SK-N-SH (cell line): ENCODE results near the gene APOOL.

Experiments
- EP300 ChIP-seq, 2 experiments: IDR thresholded peaks; 2 replicates each; pipeline versions ENCODE4 v1.4.0 to v1.6.1; 2012; ENCODE audit warnings: borderline replicate concordance in 1 of 2, low read depth in 1 of 2, low read length in 1 of 2
- FOSL2 ChIP-seq: IDR thresholded peaks from 2 replicates; pipeline ENCODE4 v1.4.0; 2012; ENCODE audit warnings: low read depth, mild to moderate bottlenecking, moderate library complexity, borderline replicate concordance
- FOXM1 ChIP-seq: IDR thresholded peaks from 2 replicates; pipeline ENCODE4 v1.4.0; 2012; ENCODE audit warnings: low read depth, mild to moderate bottlenecking
- JUND ChIP-seq: IDR thresholded peaks from 2 replicates; pipeline ENCODE4 v1.4.0; 2012
- MXI1 ChIP-seq: IDR thresholded peaks from 2 replicates; pipeline ENCODE4 v1.6.1; 2012; ENCODE audit warnings: mild to moderate bottlenecking, low read depth, low read length, improper control_type of control experiment
- SMC3 ChIP-seq: IDR thresholded peaks from 2 replicates; pipeline ENCODE4 v1.6.1; 2012; ENCODE audit warnings: low read depth, low read length, improper control_type of control experiment
- TF ChIP-seq, protein P1 (sequence below): fragments of 200-600 bp; sonication (generic); IDR thresholded peaks from 2 replicates; pipeline ENCODE4 v1.6.1; 2017; ENCODE audit warnings: antibody characterized with exemption, mild to moderate bottlenecking, moderate library complexity
- TF ChIP-seq, protein P2 (sequence below): IDR thresholded peaks from 2 replicates; pipeline ENCODE4 v1.4.0; 2012; ENCODE audit warnings: low read depth

DNA sequence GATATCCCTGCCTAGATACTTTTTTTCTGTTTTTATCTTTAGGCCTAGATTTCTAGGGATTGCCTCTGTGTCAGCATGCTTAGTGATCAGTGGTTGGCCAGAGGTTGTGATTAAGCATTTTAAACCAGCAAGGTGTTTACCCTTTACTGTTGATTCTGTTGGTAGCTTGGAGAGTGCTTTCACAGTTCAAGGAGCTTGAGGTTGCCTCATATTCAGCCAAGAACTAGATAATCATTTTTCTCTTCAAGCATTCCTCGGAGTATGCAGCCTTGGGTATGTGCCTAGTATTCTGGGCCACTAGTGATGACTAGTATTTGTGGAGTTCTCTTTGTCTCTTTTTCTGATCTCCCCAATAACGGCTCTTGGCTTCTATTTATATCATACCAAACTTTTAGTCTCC lies 20.4 kb downstream of the APOOL start:
- TF ChIP-seq MXI1 (no peak), SMC3 (no peak), EP300 (IDR thresholded peaks at IDR 0.05; ENCODE audit: borderline replicate concordance in 1 of 2, low read depth in 1 of 2, low read length in 1 of 2) (no peak), FOSL2 (no peak), JUND (no peak), FOXM1 (no peak)
- TF ChIP-seq, protein P1, sequence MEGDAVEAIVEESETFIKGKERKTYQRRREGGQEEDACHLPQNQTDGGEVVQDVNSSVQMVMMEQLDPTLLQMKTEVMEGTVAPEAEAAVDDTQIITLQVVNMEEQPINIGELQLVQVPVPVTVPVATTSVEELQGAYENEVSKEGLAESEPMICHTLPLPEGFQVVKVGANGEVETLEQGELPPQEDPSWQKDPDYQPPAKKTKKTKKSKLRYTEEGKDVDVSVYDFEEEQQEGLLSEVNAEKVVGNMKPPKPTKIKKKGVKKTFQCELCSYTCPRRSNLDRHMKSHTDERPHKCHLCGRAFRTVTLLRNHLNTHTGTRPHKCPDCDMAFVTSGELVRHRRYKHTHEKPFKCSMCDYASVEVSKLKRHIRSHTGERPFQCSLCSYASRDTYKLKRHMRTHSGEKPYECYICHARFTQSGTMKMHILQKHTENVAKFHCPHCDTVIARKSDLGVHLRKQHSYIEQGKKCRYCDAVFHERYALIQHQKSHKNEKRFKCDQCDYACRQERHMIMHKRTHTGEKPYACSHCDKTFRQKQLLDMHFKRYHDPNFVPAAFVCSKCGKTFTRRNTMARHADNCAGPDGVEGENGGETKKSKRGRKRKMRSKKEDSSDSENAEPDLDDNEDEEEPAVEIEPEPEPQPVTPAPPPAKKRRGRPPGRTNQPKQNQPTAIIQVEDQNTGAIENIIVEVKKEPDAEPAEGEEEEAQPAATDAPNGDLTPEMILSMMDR, result no peak
- TF ChIP-seq, protein P2, sequence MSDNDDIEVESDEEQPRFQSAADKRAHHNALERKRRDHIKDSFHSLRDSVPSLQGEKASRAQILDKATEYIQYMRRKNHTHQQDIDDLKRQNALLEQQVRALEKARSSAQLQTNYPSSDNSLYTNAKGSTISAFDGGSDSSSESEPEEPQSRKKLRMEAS, result no peak
